Non-pigmented ciliary epithelial cell (primary cell): Measurements from ENCODE around the gene CASQ1.

ENCODE experiments used
- DNase-seq: peaks from one replicate; pipeline ENCODE4 v3.0.0-alpha.2; 2010; ENCODE audit warnings: low read depth

Gene CASQ1

GRCh38 chr1:160226623-160227022 is 36.2 kb downstream of the CASQ1 start:
- DNase-seq, result no peak

DNA sequence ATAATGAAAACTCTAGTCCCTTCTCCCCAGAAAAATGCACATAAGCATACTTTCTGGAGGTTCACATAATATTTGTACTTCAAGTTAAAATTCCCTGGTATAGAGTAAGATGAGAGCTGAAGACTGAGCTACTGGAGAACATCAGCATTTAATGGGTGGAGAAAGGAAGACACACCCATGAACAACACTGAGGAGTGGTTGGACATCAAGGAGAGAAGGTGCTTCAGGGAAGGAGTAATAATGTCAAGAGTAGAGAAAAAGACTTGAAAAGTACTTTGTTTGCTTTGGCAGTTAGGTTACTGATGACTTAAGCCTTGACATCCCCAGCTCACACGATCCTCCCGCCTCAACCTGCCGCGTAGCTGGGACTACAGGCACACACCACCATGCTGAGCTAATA is 36.7 kb downstream of the CASQ1 start:
- no peak for DNase-seq

GRCh38 chr1:160227561-160227960 is 37.2 kb downstream of the CASQ1 start:
- no peak for DNase-seq

GRCh38 chr1:160228431-160228830 is 38.1 kb downstream of the CASQ1 start:
- DNase-seq, result no peak

- DNase-seq, result no peak
These were observed 42.5 kb downstream of the CASQ1 start for GRCh38 chr1:160232911-160233310.

- DNase-seq, result no peak
These were observed 46.4 kb downstream of the CASQ1 start for GRCh38 chr1:160236806-160237205.

DNA sequence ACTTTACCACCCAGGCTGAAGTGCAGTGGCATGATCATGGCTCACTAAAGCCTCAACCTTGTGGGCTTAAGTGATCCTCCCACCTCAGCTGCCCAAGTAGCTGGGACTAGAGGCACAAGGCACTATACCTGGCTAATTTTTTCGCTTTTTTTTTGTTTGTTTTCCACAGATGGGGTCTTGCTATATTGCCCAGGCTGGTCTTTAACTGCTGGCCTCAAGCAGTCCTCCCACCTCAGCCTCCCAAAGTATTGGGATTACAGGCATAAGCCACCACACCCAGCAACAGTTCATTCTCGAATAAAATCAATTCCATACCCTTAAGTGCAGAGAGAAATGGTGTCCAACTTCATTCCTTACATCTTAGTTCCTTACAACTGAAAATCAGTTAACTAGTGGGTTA is 47.2 kb downstream of the CASQ1 start:
- no peak for DNase-seq

DNA sequence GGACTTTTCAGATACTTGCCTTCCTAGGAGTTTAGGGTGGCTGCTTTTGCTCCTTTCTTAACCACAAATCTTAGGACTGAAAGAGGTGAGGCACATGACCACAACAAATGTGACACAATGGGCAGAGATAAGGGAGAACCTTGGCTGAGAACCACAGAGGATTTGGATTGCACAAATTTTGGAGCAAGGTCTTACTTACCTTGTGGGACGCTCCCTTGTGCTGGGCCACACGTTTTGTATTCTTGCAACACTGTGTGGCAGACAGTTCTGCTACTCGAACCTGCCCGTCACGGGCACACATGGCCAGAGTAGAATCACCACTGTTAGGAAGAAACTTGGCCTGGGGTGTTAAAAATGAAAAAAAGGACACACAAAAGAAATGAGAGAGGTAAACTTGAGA is 48.0 kb downstream of the CASQ1 start:
- DNase-seq, result no peak

DNA sequence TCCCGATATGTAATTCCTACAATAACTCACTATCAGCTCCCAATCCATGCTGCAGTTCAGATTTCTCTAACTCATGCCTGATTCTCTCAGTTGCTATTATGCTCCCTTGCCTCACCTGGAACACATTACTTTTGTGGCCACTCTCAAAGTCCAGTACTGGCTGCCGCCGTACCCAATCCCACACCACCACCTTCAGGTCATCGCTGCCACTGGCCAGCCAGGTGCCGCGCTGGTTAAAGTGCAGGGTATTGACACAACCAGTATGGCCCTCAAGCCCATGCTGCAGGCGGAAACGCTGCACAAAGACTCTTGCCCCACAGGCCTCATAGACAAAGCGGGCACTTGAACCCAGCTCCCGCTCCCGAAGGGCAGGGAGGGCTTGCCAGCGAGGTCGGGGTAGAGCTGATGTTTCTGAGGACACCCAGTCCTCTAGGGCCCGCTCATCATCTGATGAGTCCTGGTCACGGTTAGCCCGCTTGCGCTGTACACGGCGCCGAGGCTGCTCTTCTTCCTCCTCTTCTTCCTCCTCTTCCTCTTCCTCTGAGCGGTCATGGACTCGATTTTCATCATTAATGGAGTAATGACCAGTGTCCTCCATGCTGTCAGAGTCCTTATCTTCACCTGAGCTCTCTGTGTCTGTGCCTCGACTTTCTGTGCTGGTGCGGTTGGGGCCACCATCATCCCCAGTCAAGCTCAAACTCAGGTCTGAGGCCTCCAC is 49.4 kb downstream of the CASQ1 start:
- no peak for DNase-seq

DNA sequence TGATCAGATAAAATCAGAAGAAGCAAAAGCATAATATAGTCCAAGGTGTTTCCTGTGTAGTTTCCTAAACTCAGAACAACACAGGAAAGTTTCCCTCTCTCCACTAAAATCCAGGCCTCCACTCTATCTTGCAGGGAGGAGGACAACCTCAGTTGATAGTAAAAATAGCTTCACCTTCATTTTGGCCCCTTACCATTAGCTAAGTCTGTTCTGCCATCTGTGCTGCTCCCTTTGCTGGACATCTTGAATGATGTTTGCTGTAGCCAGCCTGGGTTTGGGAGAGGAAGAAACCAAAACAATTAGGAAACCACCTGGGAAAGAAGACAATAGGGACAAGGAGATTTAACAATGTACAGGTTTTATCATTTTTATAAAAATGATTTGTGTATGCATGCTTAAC is 53.4 kb downstream of the CASQ1 start:
- DNase-seq, result no peak

- no peak for DNase-seq
These were observed 53.8 kb downstream of the CASQ1 start for GRCh38 chr1:160244209-160244608.

DNA sequence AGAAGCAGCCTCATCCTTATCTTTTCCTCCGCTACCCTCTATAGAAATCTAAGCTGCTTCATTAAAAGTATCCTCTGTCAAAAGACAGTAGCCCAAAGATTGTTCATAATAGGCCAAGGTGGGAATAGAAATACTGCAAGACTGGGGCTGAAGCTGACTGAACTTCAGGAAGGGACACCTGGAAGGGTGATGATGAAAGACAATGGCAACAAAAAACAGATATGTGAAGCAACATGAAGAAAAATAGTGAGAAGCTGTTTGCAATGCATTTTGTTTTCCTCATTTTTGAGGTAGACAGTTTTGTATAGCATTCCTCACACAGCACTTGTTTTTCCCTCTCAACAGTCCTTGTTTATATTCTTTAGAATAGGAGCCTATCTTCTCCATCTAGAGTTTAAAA is 55.1 kb downstream of the CASQ1 start:
- DNase-seq, result no peak

GRCh38 chr1:160247053-160247452 is 56.7 kb downstream of the CASQ1 start:
- no peak for DNase-seq

- no peak for DNase-seq
These were observed 60.6 kb downstream of the CASQ1 start for GRCh38 chr1:160251011-160251410.
